Activated CD4-positive, CD25-positive, alpha-beta regulatory T cell treated with anti-CD3 and anti-CD28 coated beads, Interleukin-2, amount 50 U/mL, for 72 hours (primary cell): Measurements from ENCODE around the gene RELL1.

Source experiments
- DNase-seq: peaks from one replicate; pipeline ENCODE4 v3.0.0; 2021

Gene RELL1

GRCh38 chr4:37631551-37631950, 54.6 kb downstream of the RELL1 start:
- no peak for DNase-seq

- DNase-seq, result no peak
Measured at GRCh38 chr4:37629713-37630112, 56.5 kb downstream of the RELL1 start.

DNA sequence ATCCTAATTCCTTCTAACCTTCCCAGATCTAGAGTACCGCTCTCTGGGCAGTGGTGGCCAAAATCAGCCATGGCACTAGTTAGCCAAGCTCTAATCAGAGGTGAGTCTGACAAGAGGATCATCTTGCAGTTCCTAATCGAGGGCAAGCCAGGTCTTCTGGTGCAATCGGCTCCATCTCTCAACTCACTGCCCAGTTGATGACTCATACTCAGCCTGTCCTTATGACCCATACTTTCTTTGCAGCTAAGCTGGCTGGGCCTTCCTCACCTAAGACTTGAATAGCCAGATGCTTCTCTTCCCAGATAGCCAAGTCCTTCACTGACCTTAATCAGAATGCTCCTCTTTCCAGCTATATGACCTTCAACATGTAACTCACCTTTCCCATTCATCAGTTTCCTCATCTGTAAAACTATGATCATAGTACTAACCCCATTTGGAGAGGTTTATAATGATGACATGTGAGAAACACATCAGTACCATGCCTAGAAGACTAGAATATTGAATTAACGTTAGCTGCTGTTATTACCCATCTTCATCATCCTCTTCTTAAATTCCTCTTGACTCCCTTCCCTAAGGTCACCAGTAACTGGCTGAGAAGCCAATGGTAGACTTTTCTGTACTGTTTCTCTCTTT, 57.1 kb downstream of the RELL1 start:
- DNase-seq, result no peak

DNA sequence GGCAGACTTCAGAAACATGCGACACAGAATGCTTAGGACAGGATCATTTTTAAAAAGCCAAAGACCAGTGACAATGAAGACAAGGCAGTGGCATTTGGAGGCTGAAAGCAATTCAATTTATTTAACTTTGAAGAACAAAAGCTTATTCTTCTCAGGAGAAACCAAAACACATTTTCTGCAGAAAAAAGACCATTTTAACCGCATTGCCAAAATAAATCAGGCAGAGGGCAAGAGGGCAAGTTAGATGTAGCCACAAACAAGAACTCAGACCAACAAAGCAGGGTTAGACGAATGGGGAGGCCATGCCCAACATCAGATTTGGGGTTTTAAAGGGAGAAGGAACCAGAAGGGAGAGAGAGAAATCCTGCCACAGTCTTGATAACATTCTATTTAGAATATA, 58.9 kb downstream of the RELL1 start:
- no peak for DNase-seq

DNA sequence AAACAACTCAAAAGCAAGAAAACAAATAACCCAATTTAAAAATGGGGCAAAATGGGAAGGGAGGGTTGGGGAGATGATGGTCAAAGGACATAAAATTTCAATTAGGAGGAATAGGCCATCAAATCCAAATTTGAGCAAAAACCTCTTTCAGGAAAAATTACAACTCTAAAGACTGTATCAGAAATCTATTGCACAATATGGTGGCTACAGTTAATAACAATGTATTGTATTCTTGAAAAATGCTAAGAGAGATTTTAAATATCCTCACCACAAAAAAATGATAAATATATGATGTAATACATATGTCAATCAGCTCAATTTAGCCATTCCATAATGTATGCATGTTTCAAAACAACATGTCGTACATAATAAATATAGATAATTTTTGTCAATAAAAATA, 60.7 kb downstream of the RELL1 start:
- no peak for DNase-seq

DNA sequence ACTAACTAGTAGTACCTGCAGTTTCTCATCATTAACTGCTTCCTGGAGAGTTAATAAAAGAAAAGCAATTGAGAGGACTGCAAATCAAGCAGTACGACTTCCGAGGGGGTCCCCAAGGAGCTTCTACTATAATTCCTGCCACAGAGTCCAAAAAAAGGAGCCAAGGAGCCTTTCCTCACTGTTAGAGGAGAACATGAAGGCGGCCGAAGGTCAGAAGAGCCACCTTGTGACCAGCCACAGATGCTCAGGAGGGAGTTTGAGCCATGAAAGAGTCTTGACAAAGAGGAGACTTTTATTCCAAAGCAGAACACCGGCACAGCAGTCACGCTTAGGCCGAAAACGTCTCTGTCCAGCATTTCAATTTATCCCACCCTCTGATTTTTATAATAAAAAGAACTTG, 62.2 kb downstream of the RELL1 start:
- DNase-seq, result no peak

GRCh38 chr4:37623125-37623524, 63.1 kb downstream of the RELL1 start:
- DNase-seq, result no peak

DNA sequence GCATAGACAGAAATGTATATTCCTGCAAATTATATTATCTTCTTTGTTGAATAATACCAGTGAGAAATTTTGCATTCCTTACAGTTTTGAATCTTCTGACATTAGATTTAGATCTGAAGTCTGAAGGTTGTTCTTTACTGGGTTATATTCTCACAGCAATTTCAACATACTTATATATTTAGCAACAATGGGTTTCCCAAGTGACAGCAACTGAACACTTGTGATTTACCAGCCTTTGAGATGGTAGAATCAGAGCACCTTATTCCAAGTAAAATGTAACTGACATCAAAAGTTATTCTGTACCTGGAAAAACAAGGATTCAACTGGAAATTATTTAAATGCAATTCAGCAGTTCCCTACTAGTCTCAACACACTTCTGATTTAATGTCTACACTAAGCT, 66.0 kb downstream of the RELL1 start:
- no peak for DNase-seq

DNA sequence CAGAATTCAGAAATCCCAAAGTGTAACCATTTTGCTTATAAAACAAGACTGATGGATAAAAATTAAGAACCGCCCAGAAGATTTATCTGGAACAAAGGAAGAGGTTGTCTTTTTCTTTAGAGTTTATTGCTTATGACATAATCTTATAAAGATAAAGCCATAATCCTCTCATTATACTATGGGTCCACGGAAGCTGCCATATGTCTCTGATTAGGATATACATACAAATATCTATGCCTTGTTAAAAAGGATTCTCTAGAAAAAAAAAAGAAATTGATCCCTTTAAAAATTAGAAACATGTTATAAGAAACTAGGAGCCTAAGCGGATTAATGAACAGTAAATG, 70.5 kb downstream of the RELL1 start:
- no peak for DNase-seq

DNA sequence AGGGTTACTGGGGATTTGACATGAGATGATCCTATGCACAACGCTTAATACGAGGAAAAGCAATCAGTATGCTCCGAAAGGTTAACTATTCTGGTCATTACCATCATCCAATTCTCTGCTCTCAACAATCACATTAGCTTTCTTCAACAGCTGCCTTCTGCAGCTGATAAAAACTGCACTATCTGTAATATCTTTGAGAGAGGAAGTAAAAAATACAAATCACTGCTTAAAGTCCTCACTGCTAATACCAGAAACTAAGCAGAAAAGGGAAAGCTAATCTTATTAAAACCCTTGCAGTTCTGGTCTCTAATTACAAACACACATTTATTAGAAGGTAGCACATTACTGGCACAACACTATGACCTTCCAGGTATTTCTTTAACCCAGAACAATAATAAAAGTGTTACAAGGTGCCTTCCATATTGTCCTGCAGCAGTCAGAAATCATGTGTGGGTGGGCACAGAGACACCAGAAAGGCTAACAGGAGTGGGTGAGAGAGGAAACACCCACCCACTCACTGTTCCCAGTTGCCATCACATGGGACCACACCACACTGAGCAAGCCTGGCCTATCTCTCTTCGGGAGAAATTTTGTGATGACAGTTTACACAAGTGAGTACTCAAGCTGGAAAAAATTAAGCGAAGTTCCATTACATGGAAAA, 71.0 kb downstream of the RELL1 start:
- DNase-seq, result no peak

DNA sequence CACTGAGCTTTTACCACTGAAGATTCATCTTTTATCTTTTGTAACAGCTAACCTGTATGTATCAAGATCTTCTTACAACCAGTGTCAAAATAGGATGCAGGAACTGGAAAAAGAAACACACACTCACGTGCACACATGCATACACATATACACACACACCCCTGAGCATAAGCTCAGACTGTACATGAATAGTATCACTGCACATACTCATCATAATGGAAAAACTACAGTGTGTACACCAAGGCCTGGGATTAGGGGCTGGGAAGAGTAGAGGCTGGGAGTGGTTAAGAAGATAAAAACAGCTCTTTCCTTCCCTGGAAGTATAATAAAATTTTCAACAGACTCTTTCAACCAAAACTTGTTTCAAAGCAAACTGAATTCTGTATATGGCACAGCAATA, 73.4 kb downstream of the RELL1 start:
- DNase-seq, result no peak

- no peak for DNase-seq
Measured at GRCh38 chr4:37609626-37610025, 76.5 kb downstream of the RELL1 start.

DNA sequence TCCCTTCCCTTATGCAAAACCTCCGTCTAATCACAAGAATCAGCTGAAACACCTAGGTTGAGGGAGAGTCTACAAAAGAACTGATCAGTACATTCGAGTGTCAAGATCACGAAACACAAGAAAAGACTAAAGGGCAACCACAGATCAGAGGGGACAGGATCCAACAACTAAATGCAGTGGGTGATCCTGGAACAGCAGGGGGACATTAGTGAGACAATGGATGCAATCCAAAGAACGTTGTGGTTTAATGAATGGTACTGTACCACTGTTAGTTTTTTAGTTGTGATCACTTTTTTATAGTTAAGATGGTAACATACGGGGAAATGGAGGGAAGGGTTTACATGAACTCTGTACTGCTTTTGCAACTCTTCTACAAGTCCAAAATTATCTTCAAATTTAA, 79.2 kb downstream of the RELL1 start:
- DNase-seq, result no peak

DNA sequence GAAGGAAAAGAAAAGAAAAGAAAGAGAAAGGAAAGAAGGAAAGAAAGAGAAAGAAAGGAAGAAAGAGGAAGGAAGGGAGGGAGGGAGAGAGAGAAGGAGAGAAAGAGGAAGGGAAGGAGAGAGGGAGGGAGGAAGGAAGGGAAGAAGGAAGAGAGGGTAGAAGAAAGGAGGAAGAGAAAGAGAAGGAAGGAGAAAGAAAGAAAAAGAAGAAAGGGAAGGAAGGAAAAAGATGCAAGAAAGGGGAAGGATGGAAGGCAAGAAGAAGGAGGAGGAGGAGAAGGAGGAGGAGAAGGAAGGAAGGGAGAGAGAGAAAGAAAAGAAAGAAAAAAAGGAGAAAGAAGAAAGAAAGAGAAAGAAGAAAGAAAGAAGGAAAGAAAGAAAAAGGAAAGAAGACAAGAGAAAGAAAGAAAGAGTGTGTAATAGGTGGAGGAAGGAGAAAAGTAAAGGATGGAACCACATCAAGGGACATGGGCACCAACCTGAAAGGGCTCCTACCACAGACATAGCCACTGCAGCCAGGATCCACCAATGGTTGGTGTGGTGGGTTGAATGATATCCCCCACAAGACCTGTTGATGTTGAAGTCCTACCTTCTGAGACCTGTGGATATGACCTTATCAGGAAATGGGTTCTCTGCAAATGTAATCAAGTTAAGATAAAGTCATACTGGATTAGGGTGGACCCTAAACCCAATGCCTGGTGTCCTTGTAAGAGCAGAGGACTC, 80.2 kb downstream of the RELL1 start:
- no peak for DNase-seq

- DNase-seq, result no peak
Measured at GRCh38 chr4:37604461-37604860, 81.7 kb downstream of the RELL1 start.

GRCh38 chr4:37603711-37604110, 82.5 kb downstream of the RELL1 start:
- no peak for DNase-seq

DNA sequence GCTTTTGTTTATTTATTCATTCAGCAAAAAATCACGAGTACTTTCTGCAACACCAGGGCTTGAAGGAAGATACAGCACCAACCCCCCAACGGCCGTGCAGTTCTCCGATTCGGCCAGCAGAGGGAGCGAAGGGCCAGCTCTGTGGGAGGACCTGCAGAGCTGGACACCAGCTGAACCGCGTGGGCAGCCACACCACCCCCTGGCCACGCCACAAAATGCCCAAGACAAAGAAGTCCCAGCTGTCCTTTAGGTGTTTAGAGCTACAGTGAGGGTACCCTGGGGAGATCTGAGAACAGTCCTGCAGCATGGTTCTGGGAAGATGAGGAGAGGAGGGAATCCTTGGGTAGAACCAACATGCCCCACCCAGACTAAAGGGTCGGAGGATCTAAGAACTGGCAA, 83.1 kb downstream of the RELL1 start:
- peak; percentile 82 for DNase-seq

DNA sequence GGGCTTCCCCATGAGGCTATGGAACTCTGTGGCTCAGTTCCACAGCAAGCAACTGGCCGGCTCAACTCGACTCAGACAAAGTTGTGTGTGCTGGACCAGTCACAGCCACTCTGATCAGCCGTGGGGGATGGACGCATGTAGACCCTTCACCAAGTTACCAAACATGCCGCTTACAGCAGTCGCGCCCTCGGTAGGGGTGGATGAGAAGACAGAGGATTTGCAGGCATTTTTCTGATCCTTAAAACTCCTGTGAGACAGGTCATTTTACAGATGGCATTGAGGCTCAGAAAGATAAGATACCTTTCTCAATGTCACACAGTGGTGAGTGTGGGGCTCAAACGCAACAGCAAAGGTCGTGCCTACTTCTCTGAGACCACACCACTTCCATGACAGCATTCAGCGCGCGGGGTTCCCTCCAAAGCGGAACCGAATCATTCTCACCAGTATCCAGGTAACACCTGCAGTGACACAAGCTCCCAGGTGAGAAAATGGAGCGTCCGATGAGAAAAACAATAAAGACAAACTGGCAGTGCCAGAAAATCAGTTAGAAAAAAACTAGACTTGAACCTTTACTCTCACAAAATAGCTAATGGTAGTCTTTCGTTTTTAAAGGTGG, 83.6 kb downstream of the RELL1 start:
- no peak for DNase-seq

DNA sequence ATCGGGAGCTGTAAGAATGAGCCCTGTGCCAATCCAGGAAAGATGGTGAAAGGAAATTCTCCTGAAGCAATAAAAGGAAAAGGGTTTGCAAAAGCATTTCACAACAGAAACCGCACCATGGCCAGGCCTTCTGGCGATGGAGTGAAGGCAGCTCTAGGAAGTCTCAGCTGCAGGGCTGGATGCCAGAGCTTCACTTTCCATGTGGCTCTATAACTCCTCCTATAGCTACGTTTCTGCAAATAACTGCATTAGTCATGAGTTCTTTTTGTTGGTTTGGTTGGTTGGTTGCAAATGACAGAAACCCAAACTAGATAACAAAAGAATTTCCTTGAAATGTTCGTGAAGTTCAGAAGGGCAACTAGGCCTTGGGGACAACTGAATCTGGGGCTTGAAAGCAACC, 84.6 kb downstream of the RELL1 start:
- no peak for DNase-seq

DNA sequence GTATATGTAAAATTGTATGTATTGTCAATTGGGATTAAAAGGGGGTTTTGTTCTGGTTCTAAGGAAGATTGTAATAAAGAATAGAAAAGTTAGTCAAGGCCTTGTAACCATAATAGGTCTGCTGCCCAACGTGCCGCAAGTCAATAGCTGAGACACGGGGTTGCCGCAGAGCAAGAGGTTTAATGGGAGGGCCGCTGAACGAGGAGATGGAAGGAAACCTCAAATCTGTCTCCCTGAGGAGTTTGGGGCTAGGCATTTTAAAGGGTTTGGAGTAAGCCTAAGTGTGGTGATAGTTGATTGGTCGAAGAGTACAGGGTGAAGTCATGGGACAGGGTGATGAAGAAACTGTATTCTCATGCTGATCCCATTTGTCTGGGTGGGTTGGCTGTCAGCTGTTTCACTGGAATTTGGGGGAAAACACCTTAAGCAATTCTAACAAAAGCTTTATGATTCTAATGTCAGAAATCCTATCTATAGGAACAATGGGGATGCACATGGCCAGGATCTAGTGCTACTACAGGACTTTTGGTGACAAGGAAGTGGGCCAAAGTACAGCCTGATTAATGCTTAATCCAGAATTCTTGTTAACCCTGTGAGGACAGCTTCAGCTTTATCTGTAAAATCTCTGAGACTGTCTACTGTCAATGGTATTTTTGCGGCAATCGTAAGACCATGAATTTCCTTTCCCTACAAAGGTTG, 86.9 kb downstream of the RELL1 start:
- DNase-seq, result no peak

DNA sequence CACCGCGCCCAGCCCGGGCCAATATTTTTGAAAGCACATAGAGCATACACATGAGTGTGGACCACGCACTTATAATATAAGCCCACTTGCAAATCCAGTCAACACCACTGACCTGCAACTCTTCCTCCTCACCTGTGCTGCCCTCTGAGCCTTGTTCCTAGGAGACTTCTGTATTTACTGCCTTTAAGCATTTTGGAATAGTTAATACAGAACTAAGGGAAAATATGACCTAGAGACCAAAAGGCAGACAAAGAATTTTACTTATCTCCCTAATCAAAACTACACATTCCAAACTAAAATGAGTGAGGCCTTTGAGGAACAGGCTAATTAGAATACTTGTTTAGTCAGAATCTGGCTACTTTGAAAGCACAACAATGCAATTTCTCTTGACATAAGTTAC, 89.1 kb downstream of the RELL1 start:
- DNase-seq, result no peak

DNA sequence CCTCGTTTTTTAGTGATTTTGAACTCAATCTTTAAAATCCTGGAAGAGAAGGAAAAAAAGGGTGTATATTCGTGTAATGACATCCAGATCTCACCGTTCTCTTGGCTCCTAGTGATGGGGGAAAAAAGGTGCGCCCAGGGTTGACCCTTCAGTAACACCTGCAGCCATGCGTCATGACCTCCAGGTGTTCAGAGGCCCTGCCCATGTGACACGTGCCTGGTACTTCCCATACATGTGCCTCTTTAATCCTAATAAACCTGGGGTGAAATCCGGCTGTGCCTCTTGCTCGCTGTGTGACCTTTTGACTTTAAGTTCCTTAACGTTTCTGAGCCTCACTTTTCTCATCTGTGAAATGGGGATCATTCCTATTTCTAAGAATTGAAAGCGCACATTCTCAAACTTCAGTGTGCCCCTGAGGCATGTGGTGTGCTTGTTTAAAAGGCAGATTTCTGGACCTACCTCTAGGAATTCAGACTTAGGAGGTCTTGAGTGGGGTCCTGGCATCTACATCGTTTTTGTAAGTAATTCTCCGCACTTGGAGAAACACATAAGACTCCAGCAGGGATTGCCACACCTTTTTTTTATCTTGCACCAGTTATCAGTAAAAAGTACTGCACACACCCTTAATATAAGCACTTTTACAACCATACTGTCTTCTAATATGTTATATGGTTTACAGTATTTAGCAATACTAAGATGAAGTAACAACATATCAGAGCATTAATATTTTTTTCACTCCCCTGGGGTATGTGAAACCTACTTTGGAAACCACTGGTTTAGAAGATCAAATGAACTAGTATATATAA, 90.1 kb downstream of the RELL1 start:
- DNase-seq, result no peak

DNA sequence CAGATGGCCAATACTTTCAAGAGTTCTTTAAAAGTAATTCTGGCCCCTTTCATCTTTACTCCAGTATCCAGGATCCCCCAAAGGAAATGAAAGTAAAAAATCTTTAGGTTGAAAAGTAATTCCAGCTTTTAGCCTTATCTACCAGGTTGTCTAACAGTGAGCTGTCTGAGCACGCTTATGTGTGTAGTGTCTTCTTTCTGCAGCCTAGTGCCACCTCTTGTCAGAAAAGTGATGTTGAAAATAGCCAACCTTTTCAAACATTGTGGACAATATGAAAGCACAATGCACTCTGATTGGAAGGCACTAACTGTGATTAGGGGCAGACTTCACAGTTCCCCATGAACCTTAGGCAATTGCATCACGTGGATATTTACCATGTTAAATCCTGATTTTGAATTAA, 92.1 kb downstream of the RELL1 start:
- DNase-seq, result no peak
